HG02970 (cell line): ENCODE measurements around the gene BRCA2.

ENCODE experiments used
- ATAC-seq: cut with Tn5 transposase; IDR thresholded peaks from one replicate; pipeline ENCODE4 v1.9.1; 2021; ENCODE audit warnings: mild to moderate bottlenecking, moderate library complexity, moderate number of reproducible peaks; ENCODE audit not compliant: unreplicated experiment, low FRiP score

The BRCA2 gene, protein sequence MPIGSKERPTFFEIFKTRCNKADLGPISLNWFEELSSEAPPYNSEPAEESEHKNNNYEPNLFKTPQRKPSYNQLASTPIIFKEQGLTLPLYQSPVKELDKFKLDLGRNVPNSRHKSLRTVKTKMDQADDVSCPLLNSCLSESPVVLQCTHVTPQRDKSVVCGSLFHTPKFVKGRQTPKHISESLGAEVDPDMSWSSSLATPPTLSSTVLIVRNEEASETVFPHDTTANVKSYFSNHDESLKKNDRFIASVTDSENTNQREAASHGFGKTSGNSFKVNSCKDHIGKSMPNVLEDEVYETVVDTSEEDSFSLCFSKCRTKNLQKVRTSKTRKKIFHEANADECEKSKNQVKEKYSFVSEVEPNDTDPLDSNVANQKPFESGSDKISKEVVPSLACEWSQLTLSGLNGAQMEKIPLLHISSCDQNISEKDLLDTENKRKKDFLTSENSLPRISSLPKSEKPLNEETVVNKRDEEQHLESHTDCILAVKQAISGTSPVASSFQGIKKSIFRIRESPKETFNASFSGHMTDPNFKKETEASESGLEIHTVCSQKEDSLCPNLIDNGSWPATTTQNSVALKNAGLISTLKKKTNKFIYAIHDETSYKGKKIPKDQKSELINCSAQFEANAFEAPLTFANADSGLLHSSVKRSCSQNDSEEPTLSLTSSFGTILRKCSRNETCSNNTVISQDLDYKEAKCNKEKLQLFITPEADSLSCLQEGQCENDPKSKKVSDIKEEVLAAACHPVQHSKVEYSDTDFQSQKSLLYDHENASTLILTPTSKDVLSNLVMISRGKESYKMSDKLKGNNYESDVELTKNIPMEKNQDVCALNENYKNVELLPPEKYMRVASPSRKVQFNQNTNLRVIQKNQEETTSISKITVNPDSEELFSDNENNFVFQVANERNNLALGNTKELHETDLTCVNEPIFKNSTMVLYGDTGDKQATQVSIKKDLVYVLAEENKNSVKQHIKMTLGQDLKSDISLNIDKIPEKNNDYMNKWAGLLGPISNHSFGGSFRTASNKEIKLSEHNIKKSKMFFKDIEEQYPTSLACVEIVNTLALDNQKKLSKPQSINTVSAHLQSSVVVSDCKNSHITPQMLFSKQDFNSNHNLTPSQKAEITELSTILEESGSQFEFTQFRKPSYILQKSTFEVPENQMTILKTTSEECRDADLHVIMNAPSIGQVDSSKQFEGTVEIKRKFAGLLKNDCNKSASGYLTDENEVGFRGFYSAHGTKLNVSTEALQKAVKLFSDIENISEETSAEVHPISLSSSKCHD (N-terminal part only)

DNA sequence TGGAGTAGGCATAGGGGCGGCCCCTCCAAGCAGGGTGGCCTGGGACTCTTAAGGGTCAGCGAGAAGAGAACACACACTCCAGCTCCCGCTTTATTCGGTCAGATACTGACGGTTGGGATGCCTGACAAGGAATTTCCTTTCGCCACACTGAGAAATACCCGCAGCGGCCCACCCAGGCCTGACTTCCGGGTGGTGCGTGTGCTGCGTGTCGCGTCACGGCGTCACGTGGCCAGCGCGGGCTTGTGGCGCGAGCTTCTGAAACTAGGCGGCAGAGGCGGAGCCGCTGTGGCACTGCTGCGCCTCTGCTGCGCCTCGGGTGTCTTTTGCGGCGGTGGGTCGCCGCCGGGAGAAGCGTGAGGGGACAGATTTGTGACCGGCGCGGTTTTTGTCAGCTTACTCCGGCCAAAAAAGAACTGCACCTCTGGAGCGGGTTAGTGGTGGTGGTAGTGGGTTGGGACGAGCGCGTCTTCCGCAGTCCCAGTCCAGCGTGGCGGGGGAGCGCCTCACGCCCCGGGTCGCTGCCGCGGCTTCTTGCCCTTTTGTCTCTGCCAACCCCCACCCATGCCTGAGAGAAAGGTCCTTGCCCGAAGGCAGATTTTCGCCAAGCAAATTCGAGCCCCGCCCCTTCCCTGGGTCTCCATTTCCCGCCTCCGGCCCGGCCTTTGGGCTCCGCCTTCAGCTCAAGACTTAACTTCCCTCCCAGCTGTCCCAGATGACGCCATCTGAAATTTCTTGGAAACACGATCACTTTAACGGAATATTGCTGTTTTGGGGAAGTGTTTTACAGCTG is at the start of gene BRCA2, which contains the start of gene ZAR1L:
Gene BRCA2, plus strand, starts transcription at position 271 of the 790 bp plus-strand sequence. CDS start 953 bp downstream, outside the sequence.
Gene ZAR1L, minus strand, starts transcription at position 126 of the 790 bp plus-strand sequence. CDS start 3,438 bp downstream, outside the sequence.
- ATAC-seq = peak; percentile 94

GRCh38 chr13:32265726-32266125 is 49.6 kb upstream of the BRCA2 start:
- no peak for ATAC-seq

GRCh38 chr13:32266130-32266529 is 49.2 kb upstream of the BRCA2 start:
- no peak for ATAC-seq

- ATAC-seq = no peak
These were observed 47.4 kb upstream of the BRCA2 start for GRCh38 chr13:32267836-32268439.

DNA sequence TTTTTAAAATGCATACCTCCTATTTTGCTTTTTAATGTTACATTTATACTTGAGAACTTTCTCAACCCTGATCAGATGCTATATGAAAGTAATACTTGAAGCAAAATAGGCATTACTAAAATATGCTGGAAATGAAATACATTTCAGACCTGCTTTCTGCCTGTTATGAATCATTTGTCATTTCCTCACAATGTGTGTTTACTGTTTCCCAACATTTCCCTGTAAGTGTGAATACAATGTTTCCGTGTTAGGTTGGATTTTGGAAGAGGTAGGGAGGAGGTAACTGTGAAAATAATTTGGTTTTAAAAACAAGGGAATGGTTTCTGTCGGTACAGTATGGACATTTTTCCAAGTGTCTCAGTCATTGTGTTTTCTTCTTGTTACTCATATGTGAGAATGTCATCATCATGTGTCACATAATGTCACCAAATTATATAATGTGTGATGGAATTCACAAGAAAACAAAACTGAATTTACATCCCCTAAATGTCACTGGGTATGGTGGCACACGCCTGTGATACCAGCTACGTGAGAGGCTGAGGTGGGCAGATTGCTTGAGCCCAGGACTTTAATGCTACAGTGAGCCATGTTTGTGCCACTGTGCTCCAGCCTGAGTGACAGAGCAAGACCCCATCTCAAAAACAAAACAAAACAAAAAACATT is 43.2 kb upstream of the BRCA2 start:
- ATAC-seq = no peak

GRCh38 chr13:32277839-32278238 is 37.5 kb upstream of the BRCA2 start:
- no peak for ATAC-seq

- ATAC-seq = no peak
These were observed 36.9 kb upstream of the BRCA2 start for GRCh38 chr13:32278426-32278825.

DNA sequence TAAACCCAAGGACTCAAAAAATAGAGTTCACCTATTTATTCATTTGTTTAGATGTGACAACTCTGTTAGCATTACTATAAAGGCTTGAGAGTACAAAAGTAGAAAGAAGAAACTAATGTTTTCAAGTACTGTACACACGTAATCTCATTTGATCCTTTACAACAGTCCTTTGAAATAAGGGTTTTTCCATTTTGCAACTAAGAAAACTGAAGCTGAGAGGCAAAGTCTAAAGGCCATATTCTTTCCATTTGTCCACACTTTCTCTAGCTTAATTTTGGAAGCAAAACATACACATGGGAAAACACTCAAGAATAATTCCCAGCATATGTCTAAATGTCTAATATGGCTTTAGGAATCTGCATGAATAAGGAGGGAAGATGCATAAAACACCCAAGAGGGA is 34.2 kb upstream of the BRCA2 start:
- no peak for ATAC-seq

DNA sequence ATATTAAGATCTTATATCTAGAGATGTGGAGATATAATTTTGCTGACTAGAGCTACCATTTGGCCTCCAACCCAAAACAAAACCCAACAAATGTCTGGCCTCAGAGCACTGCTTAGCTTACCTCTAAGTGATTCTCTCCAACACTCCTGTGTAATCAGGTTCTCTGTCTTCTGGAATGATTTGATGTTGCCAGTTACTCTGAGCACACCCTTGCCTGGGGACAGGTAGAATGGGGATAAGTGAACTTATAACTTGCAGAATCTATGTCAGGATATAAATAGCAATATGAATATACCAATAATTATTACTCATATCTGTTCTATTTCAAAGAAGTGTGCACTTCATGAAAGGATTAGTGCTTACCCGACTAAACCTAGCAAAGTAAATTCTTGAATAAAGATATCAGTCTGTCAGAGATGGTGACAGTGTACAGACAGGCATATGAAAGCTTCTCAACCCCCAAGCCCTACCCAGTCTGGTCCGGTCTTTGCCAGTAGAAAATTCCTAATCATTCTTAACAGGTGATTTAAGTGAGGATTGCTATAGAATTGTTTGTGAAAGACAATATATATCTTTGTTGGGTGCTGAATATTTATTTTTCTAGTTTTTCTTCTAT is 33.1 kb upstream of the BRCA2 start:
- no peak for ATAC-seq

DNA sequence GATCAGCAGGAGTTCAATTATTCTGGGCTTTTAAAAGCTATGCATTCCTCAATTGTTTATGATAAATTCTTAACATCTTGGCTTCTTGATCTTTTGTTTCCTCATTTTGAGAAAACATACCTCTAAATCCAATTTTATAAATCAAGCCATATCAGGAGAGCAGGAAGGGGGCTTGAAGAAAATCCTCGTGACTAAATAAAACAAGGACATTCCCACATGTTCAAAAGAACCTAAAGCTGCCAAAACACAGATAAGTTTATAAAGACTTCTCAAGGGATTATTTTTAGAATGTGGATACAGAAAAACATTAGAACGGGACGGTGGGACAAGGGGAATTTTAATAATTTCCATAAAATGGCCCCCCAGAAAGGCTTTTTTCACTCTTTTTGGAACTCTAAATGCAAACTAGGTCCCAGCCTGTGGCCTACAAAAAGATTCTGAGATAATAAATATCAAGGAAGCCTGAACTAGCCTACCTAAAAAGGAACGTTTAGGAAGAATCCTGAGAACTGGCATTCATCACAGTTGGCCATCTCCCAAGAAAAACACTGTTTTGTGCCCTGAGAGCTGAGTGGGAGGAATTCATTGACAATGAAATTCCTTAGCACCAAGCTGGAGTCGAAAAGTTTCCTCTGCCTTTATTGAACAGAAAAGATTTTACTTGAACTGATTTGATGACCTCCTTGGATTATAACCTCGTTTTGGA is 30.2 kb upstream of the BRCA2 start:
- ATAC-seq = no peak

- no peak for ATAC-seq
These were observed 29.7 kb upstream of the BRCA2 start for GRCh38 chr13:32285633-32285965.

DNA sequence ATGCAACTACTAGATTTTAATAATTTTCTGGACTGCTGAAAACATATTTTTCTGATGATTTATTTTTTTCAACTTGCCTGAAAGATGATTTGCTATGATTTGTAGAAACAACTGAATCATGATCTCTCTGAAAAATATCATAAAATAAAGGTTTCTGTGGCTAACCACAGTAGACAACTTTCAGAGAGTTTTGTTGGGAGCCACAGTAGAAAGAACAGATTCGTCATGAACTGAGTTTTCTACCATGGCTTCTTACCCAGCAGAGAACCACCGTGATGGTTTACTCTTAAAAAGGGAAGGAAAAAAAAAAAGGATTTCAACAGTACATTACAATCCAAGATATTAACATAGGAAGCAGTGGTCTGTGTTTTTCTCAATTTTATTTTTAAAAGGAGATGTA is 18.1 kb upstream of the BRCA2 start:
- ATAC-seq = no peak

GRCh38 chr13:32298695-32299094 is 16.6 kb upstream of the BRCA2 start:
- no peak for ATAC-seq

DNA sequence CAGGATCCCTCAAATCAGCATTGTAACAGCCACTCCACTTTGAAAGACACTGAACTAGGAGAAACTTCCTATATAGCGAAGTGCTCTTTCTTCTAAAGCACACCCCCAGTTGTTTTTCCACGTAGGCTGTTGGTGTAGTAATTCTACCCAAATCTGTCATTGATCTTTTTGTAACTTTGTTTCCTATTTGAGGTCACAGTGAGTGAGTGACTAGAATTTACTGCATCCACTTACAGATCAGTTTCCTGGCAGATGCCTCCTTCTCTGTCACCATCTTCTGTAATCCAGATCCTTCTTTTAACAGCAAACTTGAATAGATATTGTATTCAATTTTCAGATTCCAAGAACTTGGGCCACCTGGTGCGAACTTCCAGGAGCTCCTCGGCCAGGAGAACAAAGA is 15.4 kb upstream of the BRCA2 start:
- ATAC-seq = no peak

- ATAC-seq = no peak
These were observed 14.9 kb upstream of the BRCA2 start for GRCh38 chr13:32300406-32300805.

DNA sequence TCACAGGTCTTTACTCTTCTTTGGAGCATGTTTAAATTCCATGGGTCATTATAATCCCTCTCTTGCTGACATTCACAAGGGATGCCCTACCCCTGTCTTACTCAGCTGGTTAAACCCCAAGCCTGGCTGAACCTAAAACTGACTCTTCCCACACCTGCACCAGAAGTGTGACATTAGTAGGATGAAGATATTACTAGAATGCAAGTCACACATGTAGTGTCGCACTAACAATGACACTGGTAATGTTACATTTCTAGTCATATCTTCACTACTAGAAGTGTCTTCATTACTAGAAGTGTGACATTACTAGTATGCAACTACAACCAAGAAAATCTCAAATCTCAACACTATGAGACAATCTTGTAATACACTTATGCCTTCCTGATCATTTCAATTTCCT is 14.4 kb upstream of the BRCA2 start:
- no peak for ATAC-seq

GRCh38 chr13:32302461-32302860 is 12.8 kb upstream of the BRCA2 start:
- no peak for ATAC-seq

GRCh38 chr13:32305646-32306045 is 9.7 kb upstream of the BRCA2 start:
- ATAC-seq = no peak
